ENCODE results near the gene GFY.

DNA sequence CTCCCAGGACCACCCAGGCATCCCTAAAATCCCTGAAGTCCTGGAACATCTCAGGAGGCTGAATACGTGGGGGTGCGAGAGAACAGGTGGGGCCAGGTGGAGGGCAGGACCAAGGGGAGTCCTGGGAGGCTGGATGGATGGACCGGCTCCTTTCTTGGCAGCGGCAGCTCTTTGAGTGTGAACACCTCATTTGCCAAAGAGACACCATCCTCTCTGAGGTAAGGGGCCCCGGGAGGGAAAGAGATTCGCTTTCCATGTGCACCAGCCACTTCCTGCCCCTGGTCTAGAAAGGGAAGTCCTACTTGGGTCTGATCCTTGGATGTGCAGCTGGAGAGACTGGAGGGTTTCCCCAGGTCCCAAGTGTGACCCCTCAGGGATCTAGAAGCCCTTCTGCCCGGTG, 18.1 kb upstream of the GFY start:
- TF ChIP-seq, protein P1, sequence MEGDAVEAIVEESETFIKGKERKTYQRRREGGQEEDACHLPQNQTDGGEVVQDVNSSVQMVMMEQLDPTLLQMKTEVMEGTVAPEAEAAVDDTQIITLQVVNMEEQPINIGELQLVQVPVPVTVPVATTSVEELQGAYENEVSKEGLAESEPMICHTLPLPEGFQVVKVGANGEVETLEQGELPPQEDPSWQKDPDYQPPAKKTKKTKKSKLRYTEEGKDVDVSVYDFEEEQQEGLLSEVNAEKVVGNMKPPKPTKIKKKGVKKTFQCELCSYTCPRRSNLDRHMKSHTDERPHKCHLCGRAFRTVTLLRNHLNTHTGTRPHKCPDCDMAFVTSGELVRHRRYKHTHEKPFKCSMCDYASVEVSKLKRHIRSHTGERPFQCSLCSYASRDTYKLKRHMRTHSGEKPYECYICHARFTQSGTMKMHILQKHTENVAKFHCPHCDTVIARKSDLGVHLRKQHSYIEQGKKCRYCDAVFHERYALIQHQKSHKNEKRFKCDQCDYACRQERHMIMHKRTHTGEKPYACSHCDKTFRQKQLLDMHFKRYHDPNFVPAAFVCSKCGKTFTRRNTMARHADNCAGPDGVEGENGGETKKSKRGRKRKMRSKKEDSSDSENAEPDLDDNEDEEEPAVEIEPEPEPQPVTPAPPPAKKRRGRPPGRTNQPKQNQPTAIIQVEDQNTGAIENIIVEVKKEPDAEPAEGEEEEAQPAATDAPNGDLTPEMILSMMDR (IDR thresholded peaks at IDR 0.05) = no peak
- TF ChIP-seq POLR2A (IDR thresholded peaks at IDR 0.05) = no peak
